Measurements from ENCODE around the gene MANSC4.
"Not testable (repeated sequence)": the region's sequence is repeated elsewhere in the genome, so short reads cannot be mapped to it uniquely, and the experiment has no call there.

MANSC4 gene

GRCh38 chr12:27751386-27752047 lies 28.5 kb downstream of the MANSC4 start:
- DNase-seq (ENCODE audit: low read depth): no peak

- DNase-seq (ENCODE audit: low read depth): no peak
Measured at GRCh38 chr12:27747111-27747820, 32.8 kb downstream of the MANSC4 start.

GRCh38 chr12:27745734-27746133 lies 34.3 kb downstream of the MANSC4 start:
- not testable (repeated sequence) for DNase-seq (ENCODE audit: low read depth)

- no peak for DNase-seq (ENCODE audit: low read depth)
Measured at GRCh38 chr12:27743601-27744000, 36.4 kb downstream of the MANSC4 start.

GRCh38 chr12:27734321-27734720 lies 45.7 kb downstream of the MANSC4 start:
- not testable (repeated sequence) for DNase-seq (ENCODE audit: low read depth)

- DNase-seq (ENCODE audit: low read depth): no peak
Measured at GRCh38 chr12:27733791-27734190, 46.2 kb downstream of the MANSC4 start.

DNA sequence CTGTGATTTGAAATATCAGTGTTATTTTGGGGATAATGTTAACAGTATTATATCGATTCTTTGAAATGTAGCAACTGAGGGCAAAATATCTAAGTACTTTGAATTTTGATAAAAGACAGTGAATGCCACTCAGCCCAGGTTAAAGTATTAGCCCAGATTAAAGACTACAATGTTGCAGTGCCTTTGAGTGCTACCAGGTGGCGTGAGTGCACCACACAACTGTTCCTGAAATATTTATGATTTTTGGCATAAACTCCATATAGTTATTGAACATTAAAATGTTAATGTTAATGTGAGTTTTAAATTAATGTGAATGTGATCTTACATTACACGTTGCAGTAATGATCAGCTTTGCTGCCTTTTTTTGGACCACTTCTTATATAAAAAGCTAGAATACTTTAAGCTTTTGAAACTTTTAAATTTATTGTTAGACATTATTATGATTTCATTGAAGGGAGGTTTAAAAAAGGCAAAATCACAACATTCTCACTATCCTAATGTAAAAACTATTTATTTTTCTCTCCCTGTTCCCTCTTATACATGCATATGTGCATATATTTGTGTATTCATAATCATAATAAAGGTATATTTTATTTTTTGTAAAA lies 46.9 kb downstream of the MANSC4 start:
- no peak for DNase-seq (ENCODE audit: low read depth)

DNA sequence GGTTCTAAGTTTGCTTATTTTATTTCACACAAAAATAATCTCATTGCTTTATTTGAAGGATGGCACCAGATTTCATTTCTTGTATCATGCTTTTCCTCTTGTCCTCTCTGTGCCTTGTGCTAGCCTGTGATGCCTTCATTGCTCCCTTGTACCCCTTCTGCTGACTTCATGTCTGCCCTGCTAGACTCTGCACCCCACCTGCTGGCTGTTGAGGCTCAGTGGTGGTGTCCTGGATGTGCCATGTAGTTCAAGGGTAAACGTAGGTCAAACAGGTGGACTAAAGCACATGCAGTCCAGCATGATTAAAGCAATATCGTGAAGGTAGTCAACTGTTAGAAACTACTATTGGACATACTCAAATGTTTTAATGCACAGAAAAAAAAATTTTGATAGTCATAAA lies 47.8 kb downstream of the MANSC4 start:
- DNase-seq (ENCODE audit: low read depth): no peak

GRCh38 chr12:27730097-27730588 lies 49.9 kb downstream of the MANSC4 start:
- DNase-seq (ENCODE audit: low read depth): no peak

DNA sequence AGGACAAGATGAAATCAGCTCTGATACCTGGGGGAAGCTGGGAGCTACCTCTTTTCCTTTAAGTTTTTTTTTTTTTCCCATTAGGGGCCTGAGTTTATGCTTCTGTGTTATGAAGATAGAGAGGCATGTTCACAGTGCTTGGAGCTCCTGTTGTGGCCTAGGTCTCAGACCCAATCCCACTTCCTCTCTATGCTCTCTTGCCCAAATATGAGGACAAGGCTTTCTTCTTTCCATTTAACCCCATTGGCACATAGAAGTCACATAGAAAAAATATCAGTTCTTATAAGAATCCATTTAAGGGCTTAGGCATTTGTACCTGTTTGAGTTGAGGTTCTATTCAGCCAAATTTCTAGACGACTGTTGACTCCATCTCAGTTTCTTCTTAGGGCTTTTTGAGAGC lies 56.8 kb downstream of the MANSC4 start:
- DNase-seq (ENCODE audit: low read depth): no peak
